ENCODE results near the gene CGNL1.

Gene CGNL1

GRCh38 chr15:57562196-57562769, 186.0 kb downstream of the CGNL1 start:
- no peak overlapping the region for H3K4me3 ChIP-seq (ENCODE audit: low read depth, low read length)
- TF ChIP-seq CTCF (IDR thresholded peaks at IDR 0.05; ENCODE audit: borderline replicate concordance, insufficient read depth, low read depth, low read length), result no peak

- no peak for TF ChIP-seq CTCF (IDR thresholded peaks at IDR 0.05; ENCODE audit: borderline replicate concordance, insufficient read depth, low read depth, low read length)
- no peak overlapping the region for H3K4me3 ChIP-seq (ENCODE audit: low read depth, low read length)
These were observed 187.1 kb downstream of the CGNL1 start for GRCh38 chr15:57563416-57563815.

- no peak overlapping the region for H3K4me3 ChIP-seq (ENCODE audit: low read depth, low read length)
- TF ChIP-seq CTCF (IDR thresholded peaks at IDR 0.05; ENCODE audit: borderline replicate concordance, insufficient read depth, low read depth, low read length), result no peak
These were observed 189.0 kb downstream of the CGNL1 start for GRCh38 chr15:57565311-57565710.

- H3K4me3 ChIP-seq (ENCODE audit: low read depth, low read length), result no peak overlapping the region
- TF ChIP-seq CTCF (IDR thresholded peaks at IDR 0.05; ENCODE audit: borderline replicate concordance, insufficient read depth, low read depth, low read length), result no peak
These were observed 190.5 kb downstream of the CGNL1 start for GRCh38 chr15:57566834-57567233.

- H3K4me3 ChIP-seq (ENCODE audit: low read depth, low read length), result no peak overlapping the region
- TF ChIP-seq CTCF (IDR thresholded peaks at IDR 0.05; ENCODE audit: borderline replicate concordance, insufficient read depth, low read depth, low read length), result no peak
These were observed 191.6 kb downstream of the CGNL1 start for GRCh38 chr15:57567891-57568290.

GRCh38 chr15:57568299-57568698, 192.0 kb downstream of the CGNL1 start:
- no peak overlapping the region for H3K4me3 ChIP-seq (ENCODE audit: low read depth, low read length)
- TF ChIP-seq CTCF (IDR thresholded peaks at IDR 0.05; ENCODE audit: borderline replicate concordance, insufficient read depth, low read depth, low read length), result no peak

- TF ChIP-seq CTCF (IDR thresholded peaks at IDR 0.05; ENCODE audit: borderline replicate concordance, insufficient read depth, low read depth, low read length), result no peak
These were observed 194.0 kb downstream of the CGNL1 start for GRCh38 chr15:57570340-57570739.

More at GRCh38 chr15:57570340-57570739, 194.0 kb downstream of the CGNL1 start:
- no peak overlapping the region for H3K4me3 ChIP-seq (ENCODE audit: low read depth, low read length)
